HEK293 (cell line): ENCODE results near the gene NAALADL2.

Experiments
- CTCF ChIP-seq: fragments of 450-650 bp; formaldehyde crosslinking; IDR thresholded peaks from 2 replicates; pipeline ENCODE4 v1.5.1; 2016; ENCODE audit warnings: missing biosample characterization, missing genetic modification characterization
- KLF9 ChIP-seq: fragments of 450-650 bp; formaldehyde crosslinking; IDR thresholded peaks from 2 replicates; pipeline ENCODE4 v1.5.1; 2016; ENCODE audit warnings: missing biosample characterization, missing genetic modification characterization, low read depth
- PRDM10 ChIP-seq: fragments of 450-650 bp; formaldehyde crosslinking; IDR thresholded peaks from 2 replicates; pipeline ENCODE4 v1.5.1; 2016; ENCODE audit warnings: missing biosample characterization, missing genetic modification characterization
- REST ChIP-seq: fragments of 450-650 bp; formaldehyde crosslinking; IDR thresholded peaks from 2 replicates; pipeline ENCODE4 v1.5.1; 2016; ENCODE audit warnings: missing biosample characterization, missing genetic modification characterization
- ZNF121 ChIP-seq: fragments of 450-650 bp; formaldehyde crosslinking; IDR thresholded peaks from 2 replicates; pipeline ENCODE4 v1.5.1; 2016; ENCODE audit warnings: missing biosample characterization, missing genetic modification characterization
- ZNF280C ChIP-seq: fragments of 450-650 bp; formaldehyde crosslinking; IDR thresholded peaks from 2 replicates; pipeline ENCODE4 v1.5.1; 2016; ENCODE audit warnings: missing biosample characterization, missing genetic modification characterization

GRCh38 chr3:175343946-175344345, 484.8 kb downstream of the NAALADL2 start:
- TF ChIP-seq CTCF (tag by site-specific recombination) (no peak), ZNF280C (tag by site-specific recombination) (no peak), REST (no peak), ZNF121 (tag by site-specific recombination) (no peak), PRDM10 (no peak), KLF9 (tag by site-specific recombination) (no peak)
